NT2/D1 (cell line): Measurements from ENCODE around the gene TRIM8.

Experiments
- SUZ12 ChIP-seq: IDR thresholded peaks from 2 replicates; pipeline ENCODE4 v1.6.1; 2011; ENCODE audit not compliant: insufficient read length, insufficient read depth; ENCODE audit errors: extremely low read depth
- ZNF274 ChIP-seq: IDR thresholded peaks from 2 replicates; pipeline ENCODE4 v1.6.1; 2011; ENCODE audit warnings: mild to moderate bottlenecking, low read depth, low read length

DNA sequence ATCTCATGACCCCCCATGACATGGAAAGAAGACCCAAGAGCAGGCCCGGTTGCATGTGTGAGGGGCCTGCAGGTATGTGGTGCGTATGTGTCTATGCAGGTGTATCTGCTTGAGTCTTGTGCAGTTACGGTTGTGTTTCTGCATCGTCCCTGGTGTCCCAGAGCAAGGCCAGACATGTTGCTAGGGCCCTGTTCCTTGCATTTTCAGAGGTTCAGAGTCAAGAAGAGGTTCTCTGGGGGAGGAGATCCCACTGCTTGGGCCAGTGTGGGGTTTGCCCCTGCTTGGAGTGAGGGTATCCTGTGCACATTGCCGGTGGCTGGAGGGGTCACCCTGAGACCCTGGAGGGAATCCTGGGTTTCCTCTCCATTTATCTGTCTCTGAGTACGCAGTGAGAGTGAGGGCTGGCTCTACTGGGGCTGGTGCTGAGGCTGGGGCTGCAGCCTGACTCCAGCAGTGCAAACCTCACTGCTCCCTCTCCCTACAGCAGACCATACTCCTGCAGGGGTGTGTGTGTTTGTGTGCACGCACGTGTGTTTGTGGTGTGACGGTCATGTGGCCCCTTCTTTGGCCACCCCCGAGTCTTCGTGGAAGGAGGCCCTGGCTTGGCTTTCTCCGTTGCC lies 4.1 kb downstream of the TRIM8 start:
- TF ChIP-seq SUZ12, result no peak
- no peak for TF ChIP-seq ZNF274
